IgD-negative memory B cell (primary cell): ENCODE results near the gene CCNB1IP1. TPM values are rescaled to one million over a fixed set of nuclear protein-coding genes. Genes with fewer than 3 reads are reported as not detected.
"Not testable (repeated sequence)": the region's sequence is repeated elsewhere in the genome, so short reads cannot be mapped to it uniquely, and the experiment has no call there.

Experiments
- H3K27ac Mint-ChIP-seq, 3 donors: one replicate each; pipeline ENCODE4 v1.8.0; 2020 to 2022; ENCODE audit warnings: mild to moderate bottlenecking in 3 of 3, mixed read lengths in 3 of 3, moderate library complexity in 1 of 3
- H3K27me3 Mint-ChIP-seq: one replicate; pipeline ENCODE4 v1.8.0; 2021; ENCODE audit warnings: mixed read lengths
- H3K36me3 Mint-ChIP-seq: one replicate; pipeline ENCODE4 v1.8.0; 2020; ENCODE audit warnings: mild to moderate bottlenecking, mixed read lengths
- H3K4me1 Mint-ChIP-seq, 3 donors: one replicate each; pipeline ENCODE4 v1.8.0; 2020 to 2022; ENCODE audit warnings: mixed read lengths in 3 of 3, mild to moderate bottlenecking in 1 of 3
- H3K4me3 Mint-ChIP-seq, 4 donors: one replicate each; pipeline ENCODE4 v1.8.0; 2020 to 2022; ENCODE audit warnings: mild to moderate bottlenecking in 4 of 4, mixed read lengths in 4 of 4, moderate library complexity in 3 of 4
- H3K9me3 Mint-ChIP-seq, 3 donors: one replicate each; pipeline ENCODE4 v1.8.0; 2020 to 2021; ENCODE audit warnings: mixed read lengths in 3 of 3, mild to moderate bottlenecking in 1 of 3
- polyA plus RNA-seq: library from polyadenylated mRNA; unstranded; fragments of 300-500 nt; fragmentation: Illumina TruSeq; gene quantifications from one replicate; pipeline ENCODE4 v1.2.3, GENCODE V29; 2021

The CCNB1IP1 gene
- polyA plus RNA-seq, 1 donor from 2014 or later, result 17.6 TPM

DNA sequence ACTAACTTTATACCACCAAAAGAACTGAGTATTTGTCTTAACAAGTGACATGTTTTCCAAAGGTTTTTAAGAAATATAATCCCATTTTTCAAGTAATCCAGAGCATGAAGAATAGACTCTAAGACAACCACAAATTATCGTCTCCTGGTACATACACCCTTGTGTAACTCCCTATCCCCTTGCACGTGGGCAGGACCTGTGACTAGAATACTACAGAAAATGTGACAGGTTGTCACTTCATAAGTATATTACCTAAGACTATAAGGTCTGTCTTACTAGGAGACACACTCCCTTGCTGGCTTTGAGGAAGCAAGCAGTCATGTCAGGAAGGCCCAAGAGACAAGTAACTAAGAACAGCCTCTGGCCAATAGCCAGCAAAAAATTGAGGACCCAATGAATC is 19.1 kb downstream of the CCNB1IP1 start:
- peak overlapping the region in 2 of 3 donors; percentile 19 to 69 for H3K27ac Mint-ChIP-seq
- no peak overlapping the region for H3K4me3 Mint-ChIP-seq
- peaks cover 0 to 3% (median 0%) of the 10 kb centered on the region in 3 donors for H3K4me1 Mint-ChIP-seq
- no peaks in the 10 kb centered on the region for H3K9me3 Mint-ChIP-seq
- no peaks in the 10 kb centered on the region for H3K27me3 Mint-ChIP-seq
- peaks cover 9% of the 10 kb centered on the region for H3K36me3 Mint-ChIP-seq

GRCh38 chr14:20306079-20306423 is 27.0 kb downstream of the CCNB1IP1 start:
- Mint-ChIP-seq H3K9me3 (no peaks in the 10 kb centered on the region), H3K4me1 (peaks cover 17 to 19% (median 18%) of the 10 kb centered on the region in 3 donors), H3K27me3 (no peaks in the 10 kb centered on the region), H3K27ac (peak overlapping the region; percentile 64 to 94 (median 77)), H3K36me3 (peaks cover 3% of the 10 kb centered on the region), H3K4me3 (peak overlapping the region; percentile 88 to 100 (median 96))

DNA sequence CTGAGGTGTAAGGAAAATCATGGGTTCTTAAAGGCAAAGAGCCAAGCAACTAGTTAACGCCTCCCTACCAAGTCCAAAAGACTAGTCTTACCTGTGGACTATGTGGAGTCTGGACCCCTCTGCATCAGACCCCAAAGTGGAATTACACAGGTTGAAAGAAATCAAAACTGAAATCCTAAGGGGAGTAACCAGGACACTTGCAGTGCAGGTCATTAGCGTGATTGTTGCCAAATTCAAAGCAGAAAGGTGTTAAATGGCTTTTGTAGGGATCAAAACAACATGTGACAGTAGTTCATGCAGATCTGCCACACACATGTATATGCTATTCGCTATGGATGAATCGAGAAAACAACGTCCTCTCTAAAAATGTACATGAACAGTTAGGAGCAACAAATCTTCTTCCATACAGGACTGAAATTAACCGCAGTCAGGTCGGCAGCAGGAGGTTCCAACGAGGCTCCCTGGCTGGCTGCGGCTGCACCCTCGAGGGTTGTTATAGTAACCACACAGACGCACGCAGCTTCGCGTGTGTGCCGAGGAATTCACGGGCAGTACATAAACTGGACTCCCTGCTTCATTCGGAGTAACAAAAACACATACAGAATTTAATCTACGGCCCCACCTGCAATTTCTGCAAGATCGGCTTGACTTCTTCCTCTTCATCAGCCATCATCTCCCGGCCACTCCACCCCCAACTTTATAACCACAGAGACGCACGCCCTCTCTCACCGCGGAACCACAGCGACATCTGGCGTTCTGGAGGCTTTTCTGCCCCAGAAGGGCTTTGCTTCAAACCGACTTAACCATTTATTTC is 27.6 kb downstream of the CCNB1IP1 start, which contains the start of gene TTC5:
TTC5 (minus strand) TSS at position 687 of the 814 bp plus-strand sequence; CDS start at position 673, 14 bp downstream.
- Mint-ChIP-seq H3K4me1 (peaks cover 17 to 19% (median 19%) of the 10 kb centered on the region in 3 donors), H3K27me3 (no peaks in the 10 kb centered on the region), H3K36me3 (peaks cover 5% of the 10 kb centered on the region), H3K27ac (peak within 1 kb of the TSS; percentile 64 to 94 (median 77)), H3K4me3 (peak within 1 kb of the TSS; percentile 88 to 100 (median 96)), H3K9me3 (no peaks in the 10 kb centered on the region)

DNA sequence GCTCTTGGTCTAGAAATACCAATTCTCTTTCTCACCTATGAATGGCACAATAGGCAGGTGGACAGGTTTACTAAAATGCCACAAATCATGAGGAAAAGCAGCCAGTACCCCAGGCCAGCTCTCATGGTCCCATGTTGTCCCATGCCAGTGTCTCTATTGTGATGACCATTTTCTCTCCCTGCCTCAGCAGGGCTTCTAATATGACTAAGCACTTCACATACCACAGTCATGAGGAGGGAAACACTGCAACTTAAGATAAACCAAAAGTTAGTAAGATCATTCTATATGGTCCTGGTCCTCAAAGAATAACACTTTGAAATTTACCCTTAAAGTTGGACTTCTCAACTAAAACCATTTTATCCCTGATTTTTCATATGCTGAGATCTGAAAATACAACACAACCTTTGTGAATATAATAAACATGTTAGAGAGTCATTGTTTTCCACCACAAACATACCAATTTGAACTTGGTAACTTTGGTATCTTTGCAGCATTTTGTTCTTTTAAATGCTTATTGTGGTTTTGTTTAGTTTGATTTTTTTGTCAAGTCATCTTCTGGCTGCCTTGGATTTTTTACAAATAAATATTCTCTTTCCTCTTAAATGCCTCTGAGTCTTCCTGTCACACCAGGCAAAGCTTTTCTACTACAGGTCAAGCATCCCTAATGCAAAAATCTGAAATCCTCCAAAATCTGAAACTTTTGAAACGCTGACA is 30.9 kb downstream of the CCNB1IP1 start:
- Mint-ChIP-seq H3K27me3 (no peaks in the 10 kb centered on the region), H3K27ac (no peak overlapping the region), H3K4me3 (no peak overlapping the region), H3K4me1 (peaks cover 17 to 19% (median 19%) of the 10 kb centered on the region in 3 donors), H3K36me3 (peaks cover 7% of the 10 kb centered on the region), H3K9me3 (no peaks in the 10 kb centered on the region)

DNA sequence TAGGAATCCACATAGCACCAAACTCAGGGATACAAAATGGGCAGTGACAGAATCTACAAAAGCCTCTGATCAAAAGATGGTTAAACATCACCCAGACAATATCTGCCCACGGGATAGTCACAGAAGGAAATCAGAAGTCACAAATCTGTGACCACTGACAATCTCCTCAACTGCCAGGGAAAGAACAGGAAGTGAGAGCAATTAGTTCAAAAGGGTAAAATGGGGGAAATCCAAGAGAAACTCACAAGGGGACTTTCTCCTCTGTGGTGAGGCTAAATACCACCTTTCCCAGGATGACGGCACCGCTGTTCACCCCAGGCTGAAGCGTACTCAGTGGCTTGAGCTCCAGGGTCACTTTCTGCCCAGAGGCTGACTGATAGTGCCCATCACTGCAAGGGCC is 38.0 kb downstream of the CCNB1IP1 start:
- H3K4me1 Mint-ChIP-seq, result peaks cover 8 to 14% (median 12%) of the 10 kb centered on the region in 3 donors
- H3K9me3 Mint-ChIP-seq, result no peaks in the 10 kb centered on the region
- no peak overlapping the region for H3K4me3 Mint-ChIP-seq
- H3K27me3 Mint-ChIP-seq, result no peaks in the 10 kb centered on the region
- H3K27ac Mint-ChIP-seq, result peak overlapping the region in 1 of 3 donors; percentile 11
- H3K36me3 Mint-ChIP-seq, result peaks cover 6% of the 10 kb centered on the region

- H3K4me3 Mint-ChIP-seq, result no peak overlapping the region
- H3K27ac Mint-ChIP-seq, result no peak overlapping the region
- H3K36me3 Mint-ChIP-seq, result peaks cover 7% of the 10 kb centered on the region
- no peaks in the 10 kb centered on the region for H3K27me3 Mint-ChIP-seq
- H3K4me1 Mint-ChIP-seq, result peaks cover 8 to 14% (median 12%) of the 10 kb centered on the region in 3 donors
- no peaks in the 10 kb centered on the region for H3K9me3 Mint-ChIP-seq
These were observed 38.4 kb downstream of the CCNB1IP1 start for GRCh38 chr14:20294636-20295035.

- H3K4me3 Mint-ChIP-seq, H3K27ac Mint-ChIP-seq, H3K27me3 Mint-ChIP-seq, H3K9me3 Mint-ChIP-seq: not testable (repeated sequence)
- Mint-ChIP-seq H3K36me3 (peaks cover 26% of the 10 kb centered on the region), H3K4me1 (peaks cover 6 to 15% (median 7%) of the 10 kb centered on the region in 3 donors)
These were observed 51.1 kb downstream of the CCNB1IP1 start for GRCh38 chr14:20281998-20282397.

- not testable (repeated sequence) for H3K4me3 Mint-ChIP-seq, H3K9me3 Mint-ChIP-seq, H3K27me3 Mint-ChIP-seq
- peaks cover 6 to 15% (median 7%) of the 10 kb centered on the region in 3 donors for H3K4me1 Mint-ChIP-seq
- H3K27ac Mint-ChIP-seq, result peak overlapping the region in 1 of 3 donors; percentile 9
- H3K36me3 Mint-ChIP-seq, result peaks cover 15% of the 10 kb centered on the region
These were observed 52.8 kb downstream of the CCNB1IP1 start for GRCh38 chr14:20280265-20280664.

- peaks cover 15% of the 10 kb centered on the region for H3K36me3 Mint-ChIP-seq
- no peak overlapping the region for H3K4me3 Mint-ChIP-seq
- no peaks in the 10 kb centered on the region for H3K27me3 Mint-ChIP-seq
- H3K9me3 Mint-ChIP-seq, result peaks cover 2 to 19% (median 10%) of the 10 kb centered on the region in 3 donors
- H3K27ac Mint-ChIP-seq, result peak overlapping the region in 1 of 3 donors; percentile 47
- H3K4me1 Mint-ChIP-seq, result peaks cover 6 to 15% (median 7%) of the 10 kb centered on the region in 3 donors
These were observed 54.7 kb downstream of the CCNB1IP1 start for GRCh38 chr14:20278414-20278813.

DNA sequence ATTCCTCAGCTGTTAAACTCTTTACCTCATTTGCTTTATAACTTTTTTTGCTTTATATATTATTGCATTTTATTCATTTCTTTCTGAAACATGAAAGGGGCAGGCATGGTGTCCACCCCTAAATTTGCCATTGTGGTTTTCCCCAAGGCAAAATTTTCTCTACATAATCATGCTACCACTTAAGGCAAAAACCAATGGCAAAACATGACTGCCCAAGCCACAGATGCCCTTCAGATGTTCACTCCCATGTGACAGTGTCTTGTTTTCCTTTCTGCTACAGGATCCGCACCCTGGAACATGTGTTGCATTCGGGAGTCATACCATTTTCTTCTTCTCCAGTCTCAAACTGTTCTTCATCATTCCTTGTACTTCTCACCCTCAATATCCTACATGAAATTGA is 55.7 kb downstream of the CCNB1IP1 start:
- peaks cover 5 to 15% (median 6%) of the 10 kb centered on the region in 3 donors for H3K4me1 Mint-ChIP-seq
- H3K4me3 Mint-ChIP-seq, result no peak overlapping the region
- H3K27ac Mint-ChIP-seq, result no peak overlapping the region
- H3K9me3 Mint-ChIP-seq, result peaks cover 2 to 27% (median 10%) of the 10 kb centered on the region in 3 donors
- no peaks in the 10 kb centered on the region for H3K27me3 Mint-ChIP-seq
- peaks cover 12% of the 10 kb centered on the region for H3K36me3 Mint-ChIP-seq

- H3K27ac Mint-ChIP-seq, result no peak overlapping the region
These were observed 59.0 kb downstream of the CCNB1IP1 start for GRCh38 chr14:20274062-20274461.

DNA sequence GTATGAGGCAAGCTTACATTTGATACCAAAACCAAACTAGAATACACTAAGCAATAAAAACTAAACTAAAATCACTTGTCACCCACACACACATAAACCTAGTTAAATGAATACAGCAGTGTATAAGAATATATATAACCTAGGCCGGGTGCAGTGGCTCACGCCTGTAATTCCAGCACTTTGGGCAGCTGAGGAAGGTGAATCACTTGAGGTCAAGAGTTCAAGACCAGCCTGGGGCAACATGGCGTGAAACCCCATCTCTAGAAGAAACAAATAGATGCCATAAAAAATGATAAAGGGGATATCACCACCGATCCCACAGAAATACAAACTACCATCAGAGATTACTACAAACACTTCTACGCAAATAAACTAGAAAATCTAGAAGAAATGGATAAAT is 68.7 kb downstream of the CCNB1IP1 start:
- Mint-ChIP-seq H3K27ac (peak overlapping the region in 1 of 3 donors; percentile 19), H3K36me3 (peaks cover 16% of the 10 kb centered on the region)
- not testable (repeated sequence) for H3K27me3 Mint-ChIP-seq, H3K4me1 Mint-ChIP-seq, H3K9me3 Mint-ChIP-seq, H3K4me3 Mint-ChIP-seq

More at GRCh38 chr14:20274062-20274461, 59.0 kb downstream of the CCNB1IP1 start:
- Mint-ChIP-seq H3K4me1 (peaks cover 0 to 3% (median 0%) of the 10 kb centered on the region in 3 donors), H3K9me3 (peaks cover 9 to 33% (median 15%) of the 10 kb centered on the region in 3 donors), H3K36me3 (peaks cover 9% of the 10 kb centered on the region), H3K4me3 (no peak overlapping the region), H3K27me3 (no peaks in the 10 kb centered on the region)

- Mint-ChIP-seq H3K27ac (no peak overlapping the region), H3K36me3 (peaks cover 13% of the 10 kb centered on the region), H3K9me3 (no peaks in the 10 kb centered on the region), H3K4me3 (no peak overlapping the region), H3K27me3 (no peaks in the 10 kb centered on the region), H3K4me1 (peaks cover 0 to 7% (median 2%) of the 10 kb centered on the region in 3 donors)
These were observed 70.4 kb downstream of the CCNB1IP1 start for GRCh38 chr14:20262642-20263128.
